Activated CD4-positive, alpha-beta T cell treated with anti-CD3 and anti-CD28 coated beads, Interleukin-2, amount 10 ng/mL, durations not matched to agents 7 days and 5 days (primary cell): Measurements from ENCODE around the gene SERPINA1. TPM values are rescaled to one million over a fixed set of nuclear protein-coding genes. Genes with fewer than 3 reads are reported as not detected.
A peak's percentile ranks its signal among the peaks of the same experiment; 100 is the strongest.

Source experiments
- CTCF ChIA-PET: fragments of 350-600 bp; sonication (Branson Sonifier 250); formaldehyde crosslinking; loops from one replicate; lab custom pipeline; 2021; ENCODE audit warnings: antibody characterized with exemption; lab: Charles Lee
- POLR2A ChIA-PET: fragments of 350-600 bp; sonication (Branson Sonifier 250); formaldehyde crosslinking; loops from one replicate; lab custom pipeline; 2021; ENCODE audit warnings: antibody characterized with exemption; lab: Charles Lee
- DNase-seq: peaks from one replicate; pipeline ENCODE4 v3.0.0-alpha.2; 2020
- H3K27ac Mint-ChIP-seq: one replicate; pipeline ENCODE4 v1.8.0; 2021; ENCODE audit warnings: mild to moderate bottlenecking, moderate library complexity, mixed read lengths
- H3K27me3 Mint-ChIP-seq: one replicate; pipeline ENCODE4 v1.8.0; 2021; ENCODE audit warnings: mixed read lengths
- H3K36me3 Mint-ChIP-seq: one replicate; pipeline ENCODE4 v1.8.0; 2021; ENCODE audit warnings: low read depth, mixed read lengths
- H3K4me1 Mint-ChIP-seq: one replicate; pipeline ENCODE4 v1.8.0; 2021; ENCODE audit warnings: mixed read lengths
- H3K4me3 Mint-ChIP-seq: one replicate; pipeline ENCODE4 v1.8.0; 2021; ENCODE audit warnings: mild to moderate bottlenecking, moderate library complexity, mixed read lengths
- H3K9me3 Mint-ChIP-seq: one replicate; pipeline ENCODE4 v1.8.0; 2021; ENCODE audit warnings: mixed read lengths
- total RNA-seq, 2 experiments: library from RNA; stranded (reverse); gene quantifications; one replicate each; pipeline ENCODE4 v1.2.3, GENCODE V29; 2021

The SERPINA1 gene
- total RNA-seq, 2 experiments from 2014 or later, result 4.1 to 4.4 TPM

DNA sequence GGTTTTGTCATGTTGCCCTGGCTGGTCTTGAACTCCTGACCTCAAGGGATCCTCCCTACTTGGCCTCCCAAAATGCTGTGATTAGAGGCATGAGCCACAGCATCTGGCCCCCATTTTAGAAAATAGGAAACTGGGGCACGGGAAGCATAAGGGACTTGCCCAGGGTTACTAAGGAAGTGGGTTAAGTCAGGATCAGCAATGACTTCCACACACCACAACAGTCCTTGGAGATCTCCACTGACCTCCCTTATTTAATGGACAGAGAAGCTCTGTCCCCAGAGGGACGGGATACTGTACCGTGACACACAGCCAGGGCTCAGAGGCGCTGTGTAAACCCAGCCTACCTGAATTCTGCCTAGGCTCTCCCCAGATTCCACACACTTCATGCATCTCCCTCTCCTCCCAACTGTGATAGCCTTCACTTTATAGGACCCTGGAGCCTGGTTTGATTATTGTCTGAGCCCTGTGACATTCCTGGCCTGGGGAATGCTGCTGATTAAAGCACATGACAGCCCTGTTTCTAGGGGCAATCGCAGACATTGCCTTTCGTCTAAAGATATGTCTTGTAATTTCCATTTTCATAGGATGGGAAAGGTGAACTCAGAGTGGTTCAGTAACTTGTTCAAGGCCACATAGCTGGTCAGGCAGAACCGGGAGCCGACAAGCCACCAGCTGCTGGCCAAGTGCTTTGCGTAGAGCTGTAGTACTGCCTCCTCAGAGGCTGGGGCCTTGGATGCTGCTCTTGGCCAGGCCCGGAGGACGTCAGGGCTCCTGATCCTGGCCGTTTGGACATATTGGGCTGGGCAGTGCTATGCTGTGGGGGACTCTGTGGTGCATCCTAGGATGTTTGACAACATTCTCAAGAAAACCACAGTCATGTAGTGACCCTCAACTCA lies 20.8 kb downstream of the SERPINA1 start:
- no peaks in the 10 kb centered on the region for H3K27me3 Mint-ChIP-seq
- CTCF ChIA-PET, result interaction anchor here (1.2 kb wide), 2 partner anchors 14 to 17 kb away, joined by 3 read pairs; no protein-coding TSS in a partner anchor
- no peak overlapping the region for H3K4me3 Mint-ChIP-seq
- H3K27ac Mint-ChIP-seq, result no peak overlapping the region
- H3K4me1 Mint-ChIP-seq, result no peaks in the 10 kb centered on the region
- H3K9me3 Mint-ChIP-seq, result no peaks in the 10 kb centered on the region
- POLR2A ChIA-PET, result no interaction called here
- DNase-seq, result no peak
- H3K36me3 Mint-ChIP-seq, result no peaks in the 10 kb centered on the region

DNA sequence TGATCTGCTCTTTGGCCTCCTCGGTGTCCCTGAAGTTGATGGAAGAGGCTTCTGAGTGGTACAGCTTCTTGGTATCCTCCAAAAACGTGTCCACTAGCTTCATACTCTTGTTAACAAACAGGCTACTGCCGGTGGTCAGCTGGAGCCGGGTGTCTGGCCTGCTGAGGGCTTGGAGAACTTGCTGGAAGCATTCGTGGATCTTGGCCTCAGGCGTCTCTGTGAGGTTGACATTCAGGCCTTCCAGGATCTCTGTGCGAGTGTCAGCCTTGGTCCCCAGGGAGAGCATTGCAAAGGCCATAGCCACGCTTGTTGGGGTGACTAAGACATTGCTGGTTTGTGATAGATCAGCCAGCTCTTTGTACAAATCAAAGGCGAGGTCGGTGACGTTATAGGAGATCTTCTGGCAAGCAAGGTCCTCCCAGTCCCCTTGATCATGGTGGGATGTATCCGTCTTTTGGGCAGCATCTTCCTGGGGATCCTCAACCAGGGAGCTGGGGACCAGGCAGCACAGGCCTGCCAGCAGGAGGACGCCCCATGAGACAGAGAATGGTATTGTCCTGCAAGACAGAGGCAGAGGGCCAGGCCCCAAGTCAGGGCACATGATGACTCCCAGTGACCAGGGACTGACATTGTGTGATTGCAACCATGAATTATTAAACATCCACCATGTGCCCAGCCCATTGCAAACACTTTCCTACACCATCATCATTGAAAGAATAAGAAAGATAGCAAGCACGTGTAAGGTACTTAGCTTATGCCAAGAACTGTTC lies 22.1 kb downstream of the SERPINA1 start, which contains the start of gene SERPINA2:
Gene SERPINA2, minus strand, starts transcription at position 553 of the 770 bp plus-strand sequence.
- POLR2A ChIA-PET, result no interaction called here

DNA sequence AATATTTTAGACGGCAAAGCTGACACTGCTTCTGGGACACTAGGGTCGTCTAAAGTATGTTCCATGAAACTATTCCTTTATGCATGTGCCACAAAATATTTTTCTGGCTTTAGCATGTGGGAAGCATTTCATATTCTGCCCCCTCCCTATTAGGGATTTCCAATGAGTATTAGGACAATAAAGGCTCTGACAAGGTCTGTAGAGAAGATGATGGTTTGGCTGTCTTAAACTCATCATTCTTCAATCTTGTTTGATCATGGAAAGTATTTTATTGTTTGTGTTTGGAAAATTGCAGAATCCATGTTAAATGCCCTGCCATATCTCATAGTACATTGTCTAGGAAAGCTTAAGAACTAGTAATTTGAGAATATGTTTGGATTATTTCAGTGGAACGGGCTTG lies 22.8 kb downstream of the SERPINA1 start:
- Mint-ChIP-seq H3K27me3 (no peaks in the 10 kb centered on the region), H3K4me3 (no peak overlapping the region), H3K9me3 (no peaks in the 10 kb centered on the region), H3K27ac (no peak overlapping the region), H3K4me1 (no peaks in the 10 kb centered on the region), H3K36me3 (no peaks in the 10 kb centered on the region)
- ChIA-PET CTCF (interaction anchor here (0.7 to 1.0 kb wide), 2 partner anchors 23 to 1966 kb away, joined by 3 read pairs; no protein-coding TSS in a partner anchor), POLR2A (no interaction called here)
- no peak for DNase-seq

More for the DNA sequence above, 22.1 kb downstream of the SERPINA1 start, which contains the start of gene SERPINA2:
- Mint-ChIP-seq H3K4me1 (no peaks in the 10 kb centered on the region), H3K27me3 (no peaks in the 10 kb centered on the region), H3K4me3 (no peak within 1 kb of the TSS), H3K36me3 (no peaks in the 10 kb centered on the region), H3K27ac (no peak within 1 kb of the TSS), H3K9me3 (no peaks in the 10 kb centered on the region)
- DNase-seq, result no peak
- CTCF ChIA-PET, result interaction anchor here (0.7 to 1.2 kb wide), 3 partner anchors 16 to 1965 kb away, joined by 3 read pairs; no protein-coding TSS in a partner anchor

DNA sequence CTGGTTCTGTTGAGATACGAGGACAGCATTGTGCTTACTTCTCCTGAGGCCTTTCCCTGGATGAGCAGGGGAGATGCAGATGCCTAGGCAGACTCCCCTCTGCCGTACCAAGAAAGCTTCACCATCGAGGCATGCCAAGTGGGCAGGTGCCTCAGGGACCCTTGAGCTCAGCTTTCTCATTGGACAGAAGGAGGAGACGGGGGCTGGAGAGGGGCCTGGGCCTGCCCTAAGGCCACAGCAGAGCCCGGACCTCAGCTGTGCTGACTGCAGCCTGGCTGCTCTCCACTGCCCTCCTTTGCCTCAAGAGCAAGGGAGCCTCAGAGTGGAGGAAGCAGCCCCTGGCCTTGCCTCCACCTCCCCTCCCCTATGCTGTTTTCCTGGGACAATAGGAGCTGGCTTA lies 23.4 kb downstream of the SERPINA1 start:
- CTCF ChIA-PET, result no interaction called here
- DNase-seq, result no peak
- peaks cover 2% of the 10 kb centered on the region for H3K27me3 Mint-ChIP-seq
- H3K4me1 Mint-ChIP-seq, result no peaks in the 10 kb centered on the region
- POLR2A ChIA-PET, result no interaction called here
- no peaks in the 10 kb centered on the region for H3K9me3 Mint-ChIP-seq
- no peaks in the 10 kb centered on the region for H3K36me3 Mint-ChIP-seq
- no peak overlapping the region for H3K27ac Mint-ChIP-seq
- no peak overlapping the region for H3K4me3 Mint-ChIP-seq

DNA sequence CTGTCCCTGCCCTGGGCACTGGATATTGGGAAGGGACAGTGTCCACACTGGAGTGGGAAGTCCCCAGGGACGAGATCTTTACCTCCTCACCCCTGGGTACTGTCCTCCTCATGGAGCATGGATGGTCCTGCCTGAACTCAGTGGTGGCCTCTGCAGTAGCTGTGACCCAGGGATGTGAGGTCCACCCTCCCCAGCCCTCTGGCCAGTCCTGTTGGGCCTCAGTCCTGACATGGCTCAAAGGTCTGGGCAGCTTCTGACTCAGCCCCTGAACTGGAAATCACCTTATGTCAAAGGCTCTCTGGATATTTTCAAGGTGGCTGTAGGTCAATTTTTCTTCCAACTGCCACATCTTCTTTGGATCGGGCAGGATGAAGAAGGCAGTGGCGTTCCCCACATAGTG lies 24.4 kb downstream of the SERPINA1 start:
- ChIA-PET CTCF (no interaction called here), POLR2A (no interaction called here)
- Mint-ChIP-seq H3K4me3 (no peak overlapping the region), H3K4me1 (no peaks in the 10 kb centered on the region), H3K9me3 (no peaks in the 10 kb centered on the region), H3K27ac (no peak overlapping the region), H3K36me3 (no peaks in the 10 kb centered on the region), H3K27me3 (peaks cover 4% of the 10 kb centered on the region)
- no peak for DNase-seq

DNA sequence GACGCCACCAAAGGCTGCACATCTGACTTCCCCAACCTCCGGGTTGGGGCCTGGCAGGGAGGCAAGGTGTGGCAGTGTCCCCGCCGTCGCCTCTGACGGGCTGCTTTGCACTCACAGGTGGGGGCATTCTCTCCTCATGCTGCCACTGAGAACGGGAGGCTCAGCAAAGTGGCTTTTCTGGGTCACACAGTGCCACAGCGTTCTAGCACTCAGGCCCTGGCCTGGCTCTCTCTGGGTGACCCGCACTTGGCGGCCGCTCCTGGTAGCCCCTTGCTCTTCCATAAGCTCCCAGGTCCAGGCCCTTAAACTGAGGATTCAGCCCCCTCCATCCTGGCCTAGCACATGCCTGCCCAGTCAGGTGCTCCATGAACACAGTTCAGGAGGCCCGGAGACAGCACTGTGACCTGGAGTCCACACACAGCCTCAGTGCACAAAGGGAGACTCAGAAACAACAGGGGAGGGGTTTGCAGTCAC lies 25.2 kb downstream of the SERPINA1 start:
- Mint-ChIP-seq H3K4me1 (no peaks in the 10 kb centered on the region), H3K36me3 (no peaks in the 10 kb centered on the region), H3K9me3 (no peaks in the 10 kb centered on the region), H3K27me3 (peaks cover 4% of the 10 kb centered on the region), H3K4me3 (no peak overlapping the region), H3K27ac (no peak overlapping the region)
- no peak for DNase-seq
- ChIA-PET CTCF (no interaction called here), POLR2A (no interaction called here)

DNA sequence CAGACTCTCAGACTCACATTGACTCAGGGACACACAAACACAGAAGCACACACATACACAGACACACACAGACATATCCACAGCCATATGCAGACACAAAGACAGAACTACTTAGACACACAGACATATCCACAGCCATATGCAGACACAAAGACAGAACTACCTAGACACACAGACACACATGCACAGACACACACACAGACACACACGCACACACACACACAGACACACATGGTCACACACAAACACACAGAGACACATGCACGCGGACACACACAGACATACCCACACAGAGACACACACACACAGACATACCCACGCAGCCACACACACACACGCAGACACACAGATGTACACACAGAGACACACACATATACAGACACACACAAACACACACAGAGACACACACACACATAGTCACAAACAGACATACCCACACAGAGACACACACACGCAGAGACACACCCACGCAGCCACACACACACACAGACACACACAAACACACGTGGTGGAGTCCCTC lies 25.7 kb downstream of the SERPINA1 start:
- no peaks in the 10 kb centered on the region for H3K9me3 Mint-ChIP-seq

DNA sequence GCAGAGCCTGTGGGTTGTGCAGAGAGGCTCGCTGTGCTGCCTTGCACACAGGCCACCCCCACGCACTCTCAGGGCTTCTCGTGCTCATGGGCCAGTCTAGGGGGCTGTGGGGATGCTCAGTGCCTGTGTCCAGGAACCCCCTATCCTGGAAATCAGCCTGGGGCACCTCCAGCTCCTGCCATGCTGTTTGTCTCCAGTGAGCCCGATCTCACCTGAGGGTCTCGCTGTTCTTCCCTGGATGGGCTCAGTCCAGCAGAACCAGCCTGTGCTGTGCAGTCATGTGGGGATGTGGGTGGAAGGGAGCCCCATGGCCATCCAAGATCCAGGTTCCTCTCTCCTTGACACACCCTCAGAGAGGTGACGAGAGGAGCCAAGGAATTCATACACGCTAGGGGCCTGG lies 26.7 kb downstream of the SERPINA1 start:
- H3K9me3 Mint-ChIP-seq, result no peaks in the 10 kb centered on the region
- POLR2A ChIA-PET, result no interaction called here
- no peaks in the 10 kb centered on the region for H3K4me1 Mint-ChIP-seq
- H3K27me3 Mint-ChIP-seq, result peaks cover 9% of the 10 kb centered on the region
- DNase-seq, result no peak
- H3K4me3 Mint-ChIP-seq, result no peak overlapping the region
- H3K27ac Mint-ChIP-seq, result no peak overlapping the region
- CTCF ChIA-PET, result no interaction called here
- no peaks in the 10 kb centered on the region for H3K36me3 Mint-ChIP-seq

More for the DNA sequence above, 25.7 kb downstream of the SERPINA1 start:
- Mint-ChIP-seq H3K27ac (peak overlapping the region; percentile 22), H3K27me3 (peaks cover 9% of the 10 kb centered on the region), H3K4me1 (no peaks in the 10 kb centered on the region), H3K36me3 (no peaks in the 10 kb centered on the region), H3K4me3 (no peak overlapping the region)
- ChIA-PET CTCF (no interaction called here), POLR2A (no interaction called here)
- DNase-seq, result no peak

DNA sequence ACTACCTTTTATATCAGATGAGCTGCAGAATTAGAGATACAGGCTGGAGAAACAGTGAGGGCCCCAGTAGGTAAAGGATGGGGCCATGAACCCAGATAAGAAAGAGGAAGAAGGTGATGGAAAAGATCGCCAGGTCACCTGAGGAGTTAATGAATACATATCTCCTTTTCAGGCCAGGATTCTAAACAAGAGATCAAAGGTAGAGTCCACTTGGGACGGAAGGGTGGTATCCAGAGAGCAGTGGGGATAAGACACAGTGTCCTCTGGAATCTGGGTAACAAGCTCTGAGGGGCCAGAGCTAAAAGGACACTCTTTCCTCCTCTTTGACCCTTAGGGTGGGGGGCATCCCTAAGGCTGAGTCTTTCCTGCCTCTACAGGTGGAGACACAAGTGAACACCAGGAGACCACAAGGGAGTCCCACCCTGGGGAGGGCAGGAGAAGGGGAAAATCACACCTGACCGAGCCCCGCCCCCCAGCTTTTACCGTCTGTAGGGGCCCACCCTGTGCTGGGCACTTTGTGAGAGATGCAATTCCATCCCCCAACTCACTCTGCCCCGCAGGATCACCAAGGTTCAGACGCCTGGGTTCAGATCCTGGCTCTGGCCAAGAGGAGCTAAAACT lies 27.3 kb downstream of the SERPINA1 start:
- H3K4me3 Mint-ChIP-seq, result no peak overlapping the region
- H3K9me3 Mint-ChIP-seq, result no peaks in the 10 kb centered on the region
- no peaks in the 10 kb centered on the region for H3K4me1 Mint-ChIP-seq
- no peak for DNase-seq
- CTCF ChIA-PET, result no interaction called here
- H3K27ac Mint-ChIP-seq, result no peak overlapping the region
- H3K36me3 Mint-ChIP-seq, result no peaks in the 10 kb centered on the region
- peaks cover 13% of the 10 kb centered on the region for H3K27me3 Mint-ChIP-seq
- POLR2A ChIA-PET, result no interaction called here

DNA sequence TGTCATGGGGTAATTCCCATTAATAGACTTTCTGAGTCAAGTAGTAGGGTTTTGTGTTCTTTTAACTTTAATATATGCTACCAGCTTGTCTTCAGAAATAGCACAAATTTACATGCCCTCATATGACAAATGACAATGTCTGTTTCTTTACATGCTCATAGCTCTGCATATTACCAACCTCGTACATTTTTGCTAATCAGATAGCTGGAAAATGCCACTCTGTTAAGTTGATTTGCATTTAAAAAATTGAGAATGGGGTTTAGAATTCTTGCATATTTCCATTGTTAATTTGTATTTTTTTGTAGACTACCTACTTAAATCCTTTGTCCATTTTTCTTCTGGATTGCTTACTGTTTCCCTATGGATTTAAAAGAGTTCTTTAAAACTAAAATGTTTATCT lies 31.2 kb downstream of the SERPINA1 start:
- Mint-ChIP-seq H3K36me3 (no peaks in the 10 kb centered on the region), H3K27ac (no peak overlapping the region), H3K27me3 (peaks cover 13% of the 10 kb centered on the region), H3K4me1 (no peaks in the 10 kb centered on the region), H3K9me3 (no peaks in the 10 kb centered on the region), H3K4me3 (no peak overlapping the region)
- ChIA-PET POLR2A (interaction anchor here (0.5 kb wide), 1 partner anchor 357 kb away, joined by 3 read pairs; no protein-coding TSS in a partner anchor), CTCF (no interaction called here)
- DNase-seq, result no peak

DNA sequence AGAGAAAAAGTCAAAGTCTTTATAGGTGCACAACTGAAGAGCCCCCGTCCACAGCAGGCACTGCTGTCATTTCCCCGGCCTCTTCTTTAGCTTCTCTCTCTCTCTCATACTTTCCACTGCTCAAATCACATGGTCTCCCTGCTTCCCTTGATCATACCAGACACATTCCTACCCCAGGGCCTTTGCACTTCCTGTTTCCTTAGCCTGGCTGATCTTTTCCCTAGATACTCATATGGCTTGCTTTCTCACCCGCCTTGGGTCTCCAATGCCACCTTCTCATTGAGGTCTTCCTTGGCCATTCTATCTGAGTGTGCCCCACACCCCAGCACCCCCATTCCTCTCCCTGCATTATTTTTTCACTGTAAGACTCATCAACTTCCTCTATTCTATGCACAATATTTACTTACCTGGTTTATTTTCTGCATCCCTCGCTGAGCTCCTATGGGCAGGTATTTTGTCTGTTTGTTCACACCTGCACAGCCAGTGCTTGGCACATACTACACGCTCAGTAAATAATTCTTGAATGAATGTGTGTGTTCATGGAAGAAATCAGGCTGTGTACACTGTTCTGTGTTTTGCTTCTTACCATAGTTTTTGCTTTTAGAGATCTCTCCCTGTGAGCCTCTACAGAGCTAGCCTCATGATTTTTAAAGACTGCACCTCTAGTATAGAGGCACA lies 31.9 kb downstream of the SERPINA1 start:
- POLR2A ChIA-PET, result interaction anchor here (0.5 kb wide), 1 partner anchor 356 kb away, joined by 3 read pairs; no protein-coding TSS in a partner anchor
- DNase-seq, result peak; percentile 1
- CTCF ChIA-PET, result no interaction called here
- no peaks in the 10 kb centered on the region for H3K4me1 Mint-ChIP-seq
- H3K4me3 Mint-ChIP-seq, result no peak overlapping the region
- peaks cover 3% of the 10 kb centered on the region for H3K9me3 Mint-ChIP-seq
- H3K27ac Mint-ChIP-seq, result no peak overlapping the region
- peaks cover 13% of the 10 kb centered on the region for H3K27me3 Mint-ChIP-seq
- H3K36me3 Mint-ChIP-seq, result no peaks in the 10 kb centered on the region
